ENCODE measurements around the gene GNG8. TPM values are rescaled to one million over a fixed set of nuclear protein-coding genes. Genes with fewer than 3 reads are reported as not detected.

GNG8 gene
- total and polyA plus RNA-seq, 2 of the 13 experiments (the other 11 are each of a cell fraction or from before 2014, with no cell fraction given): not detected

- TF ChIP-seq ZNF839 (CRISPR knock-in tag; IDR thresholded peaks at IDR 0.05; ENCODE audit: borderline replicate concordance): no peak
- TF ChIP-seq SIX4 (CRISPR knock-in tag; IDR thresholded peaks at IDR 0.05): peak; percentile 35; the same call in 1 of the 2 replicates
- TF ChIP-seq ZNF761 (CRISPR knock-in tag; conservative IDR thresholded peaks at IDR 0.05): peak; percentile 71; the same call in 1 of the 2 replicates
- 0 out of 2 replicates have a peak, but pooled peaks have one; percentile 15 for TF ChIP-seq THAP7 (CRISPR knock-in tag; IDR thresholded peaks at IDR 0.05)
- peak; percentile 18; the same call in 1 of the 2 replicates for TF ChIP-seq ZNF609 (CRISPR knock-in tag; IDR thresholded peaks at IDR 0.05; ENCODE audit: borderline replicate concordance)
- no peak for TF ChIP-seq DMTF1 (CRISPR knock-in tag; IDR thresholded peaks at IDR 0.05)
- peak; percentile 53; the same call in 1 of the 2 replicates for TF ChIP-seq ZBTB7A (CRISPR knock-in tag; IDR thresholded peaks at IDR 0.05)
- TF ChIP-seq, protein P1, sequence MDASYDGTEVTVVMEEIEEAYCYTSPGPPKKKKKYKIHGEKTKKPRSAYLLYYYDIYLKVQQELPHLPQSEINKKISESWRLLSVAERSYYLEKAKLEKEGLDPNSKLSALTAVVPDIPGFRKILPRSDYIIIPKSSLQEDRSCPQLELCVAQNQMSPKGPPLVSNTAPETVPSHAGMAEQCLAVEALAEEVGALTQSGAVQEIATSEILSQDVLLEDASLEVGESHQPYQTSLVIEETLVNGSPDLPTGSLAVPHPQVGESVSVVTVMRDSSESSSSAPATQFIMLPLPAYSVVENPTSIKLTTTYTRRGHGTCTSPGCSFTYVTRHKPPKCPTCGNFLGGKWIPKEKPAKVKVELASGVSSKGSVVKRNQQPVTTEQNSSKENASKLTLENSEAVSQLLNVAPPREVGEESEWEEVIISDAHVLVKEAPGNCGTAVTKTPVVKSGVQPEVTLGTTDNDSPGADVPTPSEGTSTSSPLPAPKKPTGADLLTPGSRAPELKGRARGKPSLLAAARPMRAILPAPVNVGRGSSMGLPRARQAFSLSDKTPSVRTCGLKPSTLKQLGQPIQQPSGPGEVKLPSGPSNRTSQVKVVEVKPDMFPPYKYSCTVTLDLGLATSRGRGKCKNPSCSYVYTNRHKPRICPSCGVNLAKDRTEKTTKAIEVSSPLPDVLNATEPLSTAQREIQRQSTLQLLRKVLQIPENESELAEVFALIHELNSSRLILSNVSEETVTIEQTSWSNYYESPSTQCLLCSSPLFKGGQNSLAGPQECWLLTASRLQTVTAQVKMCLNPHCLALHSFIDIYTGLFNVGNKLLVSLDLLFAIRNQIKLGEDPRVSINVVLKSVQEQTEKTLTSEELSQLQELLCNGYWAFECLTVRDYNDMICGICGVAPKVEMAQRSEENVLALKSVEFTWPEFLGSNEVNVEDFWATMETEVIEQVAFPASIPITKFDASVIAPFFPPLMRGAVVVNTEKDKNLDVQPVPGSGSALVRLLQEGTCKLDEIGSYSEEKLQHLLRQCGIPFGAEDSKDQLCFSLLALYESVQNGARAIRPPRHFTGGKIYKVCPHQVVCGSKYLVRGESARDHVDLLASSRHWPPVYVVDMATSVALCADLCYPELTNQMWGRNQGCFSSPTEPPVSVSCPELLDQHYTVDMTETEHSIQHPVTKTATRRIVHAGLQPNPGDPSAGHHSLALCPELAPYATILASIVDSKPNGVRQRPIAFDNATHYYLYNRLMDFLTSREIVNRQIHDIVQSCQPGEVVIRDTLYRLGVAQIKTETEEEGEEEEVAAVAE (CRISPR knock-in tag; IDR thresholded peaks at IDR 0.05; ENCODE audit: borderline replicate concordance): 0 out of 2 replicates have a peak, but pooled peaks have one; percentile 43
- TF ChIP-seq, protein P2, sequence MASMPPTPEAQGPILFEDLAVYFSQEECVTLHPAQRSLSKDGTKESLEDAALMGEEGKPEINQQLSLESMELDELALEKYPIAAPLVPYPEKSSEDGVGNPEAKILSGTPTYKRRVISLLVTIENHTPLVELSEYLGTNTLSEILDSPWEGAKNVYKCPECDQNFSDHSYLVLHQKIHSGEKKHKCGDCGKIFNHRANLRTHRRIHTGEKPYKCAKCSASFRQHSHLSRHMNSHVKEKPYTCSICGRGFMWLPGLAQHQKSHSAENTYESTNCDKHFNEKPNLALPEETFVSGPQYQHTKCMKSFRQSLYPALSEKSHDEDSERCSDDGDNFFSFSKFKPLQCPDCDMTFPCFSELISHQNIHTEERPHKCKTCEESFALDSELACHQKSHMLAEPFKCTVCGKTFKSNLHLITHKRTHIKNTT (CRISPR knock-in tag; IDR thresholded peaks at IDR 0.05): no peak
- no peak for TF ChIP-seq ZNF713 (CRISPR knock-in tag; IDR thresholded peaks at IDR 0.05)
- peak; percentile 80; the same call in 1 of the 2 replicates for TF ChIP-seq ZNF772 (CRISPR knock-in tag; IDR thresholded peaks at IDR 0.05)
These were observed 35.4 kb downstream of the GNG8 start (continued) for GRCh38 chr19:46600384-46601317.
